Activated naive CD8-positive, alpha-beta T cell treated with anti-CD3 and anti-CD28 coated beads, Interleukin-2, amount 50 U/mL, for 24 hours (primary cell): ENCODE measurements around the gene NSMCE3.
"Not testable (repeated sequence)": the region's sequence is repeated elsewhere in the genome, so short reads cannot be mapped to it uniquely, and the experiment has no call there.

ENCODE experiments used
- ATAC-seq: fragments of 150-1000 bp; cut with Tn5 transposase; one replicate; pipeline ENCODE4 v1.10.0; 2021
- DNase-seq: peaks from one replicate; pipeline ENCODE4 v3.0.0; 2021
- H3K27ac Mint-ChIP-seq: one replicate; pipeline ENCODE4 v1.8.0; 2021; ENCODE audit warnings: mild to moderate bottlenecking, mixed read lengths
- H3K27me3 Mint-ChIP-seq: one replicate; pipeline ENCODE4 v1.8.0; 2021; ENCODE audit warnings: mixed read lengths
- H3K36me3 Mint-ChIP-seq: one replicate; pipeline ENCODE4 v1.8.0; 2021; ENCODE audit warnings: low read depth, mixed read lengths
- H3K4me1 Mint-ChIP-seq: one replicate; pipeline ENCODE4 v1.8.0; 2021; ENCODE audit warnings: mixed read lengths
- H3K4me3 Mint-ChIP-seq: one replicate; pipeline ENCODE4 v1.8.0; 2021; ENCODE audit warnings: mild to moderate bottlenecking, moderate library complexity, mixed read lengths
- H3K9me3 Mint-ChIP-seq: one replicate; pipeline ENCODE4 v1.8.0; 2021; ENCODE audit warnings: mixed read lengths

Gene NSMCE3

GRCh38 chr15:29252234-29252633, 17.4 kb downstream of the NSMCE3 start:
- peaks cover 4% of the 10 kb centered on the region for H3K9me3 Mint-ChIP-seq
- no peaks in the 10 kb centered on the region for H3K36me3 Mint-ChIP-seq
- no peaks in the 10 kb centered on the region for H3K4me1 Mint-ChIP-seq
- no peak for DNase-seq
- no peak overlapping the region for H3K27ac Mint-ChIP-seq
- no peak overlapping the region for H3K4me3 Mint-ChIP-seq
- ATAC-seq = no peak
- peaks cover 2% of the 10 kb centered on the region for H3K27me3 Mint-ChIP-seq

- H3K9me3 Mint-ChIP-seq = peaks cover 1% of the 10 kb centered on the region
- no peak for ATAC-seq
- no peaks in the 10 kb centered on the region for H3K4me1 Mint-ChIP-seq
- no peak for DNase-seq
- no peaks in the 10 kb centered on the region for H3K36me3 Mint-ChIP-seq
- H3K27me3 Mint-ChIP-seq = no peaks in the 10 kb centered on the region
- no peak overlapping the region for H3K27ac Mint-ChIP-seq
- no peak overlapping the region for H3K4me3 Mint-ChIP-seq
Observed at GRCh38 chr15:29244544-29244943, 25.1 kb downstream of the NSMCE3 start.

GRCh38 chr15:29244123-29244522, 25.5 kb downstream of the NSMCE3 start:
- no peak overlapping the region for H3K27ac Mint-ChIP-seq
- ATAC-seq = no peak
- no peak overlapping the region for H3K4me3 Mint-ChIP-seq
- DNase-seq = no peak
- H3K27me3 Mint-ChIP-seq = no peaks in the 10 kb centered on the region
- H3K9me3 Mint-ChIP-seq = no peaks in the 10 kb centered on the region
- H3K4me1 Mint-ChIP-seq = no peaks in the 10 kb centered on the region
- no peaks in the 10 kb centered on the region for H3K36me3 Mint-ChIP-seq

- ATAC-seq = no peak
- no peak overlapping the region for H3K4me3 Mint-ChIP-seq
- no peak for DNase-seq
- no peaks in the 10 kb centered on the region for H3K27me3 Mint-ChIP-seq
- no peak overlapping the region for H3K27ac Mint-ChIP-seq
- H3K9me3 Mint-ChIP-seq = no peaks in the 10 kb centered on the region
- H3K36me3 Mint-ChIP-seq = no peaks in the 10 kb centered on the region
- H3K4me1 Mint-ChIP-seq = no peaks in the 10 kb centered on the region
Observed at GRCh38 chr15:29242456-29243242, 27.0 kb downstream of the NSMCE3 start.

- no peak for ATAC-seq
Observed at GRCh38 chr15:29241207-29241606, 28.4 kb downstream of the NSMCE3 start.

GRCh38 chr15:29239395-29239794, 30.2 kb downstream of the NSMCE3 start:
- DNase-seq (no peak), ATAC-seq (no peak)
- Mint-ChIP-seq H3K27me3 (peaks cover 4% of the 10 kb centered on the region), H3K27ac (no peak overlapping the region), H3K4me3 (no peak overlapping the region), H3K36me3 (no peaks in the 10 kb centered on the region), H3K9me3 (peaks cover 9% of the 10 kb centered on the region), H3K4me1 (no peaks in the 10 kb centered on the region)

More at GRCh38 chr15:29241207-29241606, 28.4 kb downstream of the NSMCE3 start:
- H3K9me3 Mint-ChIP-seq = no peaks in the 10 kb centered on the region
- no peaks in the 10 kb centered on the region for H3K27me3 Mint-ChIP-seq
- H3K4me1 Mint-ChIP-seq = no peaks in the 10 kb centered on the region
- no peak overlapping the region for H3K4me3 Mint-ChIP-seq
- no peak overlapping the region for H3K27ac Mint-ChIP-seq
- DNase-seq = no peak
- no peaks in the 10 kb centered on the region for H3K36me3 Mint-ChIP-seq

GRCh38 chr15:29233566-29233965, 36.1 kb downstream of the NSMCE3 start:
- Mint-ChIP-seq H3K4me1 (no peaks in the 10 kb centered on the region), H3K36me3 (no peaks in the 10 kb centered on the region), H3K27me3 (peaks cover 16% of the 10 kb centered on the region), H3K9me3 (peaks cover 14% of the 10 kb centered on the region), H3K4me3 (no peak overlapping the region), H3K27ac (no peak overlapping the region)
- ATAC-seq = no peak
- no peak for DNase-seq

- ATAC-seq (no peak), DNase-seq (no peak)
- no peak overlapping the region for H3K27ac Mint-ChIP-seq
- H3K27me3 Mint-ChIP-seq = peaks cover 23% of the 10 kb centered on the region
- H3K4me1 Mint-ChIP-seq = no peaks in the 10 kb centered on the region
- H3K9me3 Mint-ChIP-seq = no peaks in the 10 kb centered on the region
- H3K36me3 Mint-ChIP-seq = no peaks in the 10 kb centered on the region
- H3K4me3 Mint-ChIP-seq = no peak overlapping the region
Observed at GRCh38 chr15:29226436-29227208, 43.0 kb downstream of the NSMCE3 start.

GRCh38 chr15:29225534-29226234, 43.9 kb downstream of the NSMCE3 start:
- Mint-ChIP-seq H3K4me3 (no peak overlapping the region), H3K27ac (no peak overlapping the region), H3K4me1 (no peaks in the 10 kb centered on the region), H3K9me3 (no peaks in the 10 kb centered on the region), H3K36me3 (no peaks in the 10 kb centered on the region), H3K27me3 (peaks cover 23% of the 10 kb centered on the region)
- ATAC-seq = no peak
- DNase-seq = no peak

- DNase-seq, H3K36me3 Mint-ChIP-seq, H3K4me3 Mint-ChIP-seq, ATAC-seq, H3K4me1 Mint-ChIP-seq, H3K27ac Mint-ChIP-seq, H3K9me3 Mint-ChIP-seq: not testable (repeated sequence)
- peaks cover 19% of the 10 kb centered on the region for H3K27me3 Mint-ChIP-seq
Observed at GRCh38 chr15:29224987-29225363, 44.6 kb downstream of the NSMCE3 start.

GRCh38 chr15:29224235-29224986, 45.2 kb downstream of the NSMCE3 start:
- not testable (repeated sequence) for H3K9me3 Mint-ChIP-seq, H3K4me1 Mint-ChIP-seq, H3K4me3 Mint-ChIP-seq, DNase-seq, H3K36me3 Mint-ChIP-seq, ATAC-seq, H3K27ac Mint-ChIP-seq
- peaks cover 14% of the 10 kb centered on the region for H3K27me3 Mint-ChIP-seq

GRCh38 chr15:29223640-29224039, 46.0 kb downstream of the NSMCE3 start:
- Mint-ChIP-seq H3K4me3 (no peak overlapping the region), H3K9me3 (no peaks in the 10 kb centered on the region), H3K27ac (no peak overlapping the region), H3K36me3 (no peaks in the 10 kb centered on the region), H3K27me3 (peaks cover 19% of the 10 kb centered on the region), H3K4me1 (no peaks in the 10 kb centered on the region)
- DNase-seq = no peak
- ATAC-seq = no peak

GRCh38 chr15:29222129-29222853, 47.3 kb downstream of the NSMCE3 start:
- ATAC-seq (no peak), DNase-seq (no peak)
- no peaks in the 10 kb centered on the region for H3K4me1 Mint-ChIP-seq
- H3K9me3 Mint-ChIP-seq = no peaks in the 10 kb centered on the region
- H3K4me3 Mint-ChIP-seq = no peak overlapping the region
- H3K36me3 Mint-ChIP-seq = no peaks in the 10 kb centered on the region
- peaks cover 15% of the 10 kb centered on the region for H3K27me3 Mint-ChIP-seq
- no peak overlapping the region for H3K27ac Mint-ChIP-seq

- H3K4me3 Mint-ChIP-seq = no peak overlapping the region
- H3K9me3 Mint-ChIP-seq = no peaks in the 10 kb centered on the region
- no peaks in the 10 kb centered on the region for H3K4me1 Mint-ChIP-seq
- ATAC-seq (no peak), DNase-seq (no peak)
- H3K36me3 Mint-ChIP-seq = no peaks in the 10 kb centered on the region
- peaks cover 8% of the 10 kb centered on the region for H3K27me3 Mint-ChIP-seq
- H3K27ac Mint-ChIP-seq = no peak overlapping the region
Observed at GRCh38 chr15:29220852-29221251, 48.8 kb downstream of the NSMCE3 start.
